NT2/D1 (cell line): ENCODE data around the gene LY86.

Source experiments
- DNase-seq: peaks from one replicate; pipeline ENCODE4 v3.0.0-alpha.2; 2011; ENCODE audit warnings: low read depth, low spot score
- H3K27me3 ChIP-seq: 2 replicates; pipeline ENCODE4 v1.6.0; 2011; ENCODE audit warnings: mild to moderate bottlenecking; ENCODE audit not compliant: insufficient read length, insufficient read depth
- H3K36me3 ChIP-seq: 2 replicates; pipeline ENCODE4 v1.6.1; 2011; ENCODE audit warnings: mild to moderate bottlenecking, low read length, mixed read lengths; ENCODE audit not compliant: insufficient read depth, insufficient read length
- H3K4me1 ChIP-seq: 2 replicates; pipeline ENCODE4 v1.5.1; 2011; ENCODE audit not compliant: insufficient read depth, insufficient read length
- H3K4me3 ChIP-seq: 2 replicates; pipeline ENCODE4 v1.5.1; 2011; ENCODE audit warnings: low read depth; ENCODE audit not compliant: insufficient read length
- H3K9ac ChIP-seq: 2 replicates; pipeline ENCODE4 v1.6.0; 2011; ENCODE audit warnings: low read depth; ENCODE audit not compliant: insufficient read length
- H3K9me3 ChIP-seq: 2 replicates; pipeline ENCODE4 v1.5.1; 2011; ENCODE audit warnings: mild to moderate bottlenecking, low read length; ENCODE audit not compliant: insufficient read depth
- SUZ12 ChIP-seq: IDR thresholded peaks from 2 replicates; pipeline ENCODE4 v1.6.1; 2011; ENCODE audit not compliant: insufficient read length, insufficient read depth; ENCODE audit errors: extremely low read depth
- YY1 ChIP-seq: IDR thresholded peaks from 2 replicates; pipeline ENCODE4 v1.6.1; 2011; ENCODE audit not compliant: insufficient read length, insufficient read depth
- ZNF274 ChIP-seq: IDR thresholded peaks from 2 replicates; pipeline ENCODE4 v1.6.1; 2011; ENCODE audit warnings: mild to moderate bottlenecking, low read depth, low read length

The LY86 gene

GRCh38 chr6:6616656-6617055, 28.1 kb downstream of the LY86 start:
- Histone ChIP-seq H3K4me3 (no peak overlapping the region), H3K9ac (no peak overlapping the region), H3K4me1 (no peaks in the 10 kb centered on the region), H3K27me3 (no peaks in the 10 kb centered on the region), H3K36me3 (no peaks in the 10 kb centered on the region), H3K9me3 (no peaks in the 10 kb centered on the region)
- TF ChIP-seq ZNF274 (no peak), YY1 (no peak), SUZ12 (no peak)
- no peak for DNase-seq

- no peaks in the 10 kb centered on the region for H3K36me3 ChIP-seq
- no peak overlapping the region for H3K9ac ChIP-seq
- no peaks in the 10 kb centered on the region for H3K4me1 ChIP-seq
- no peaks in the 10 kb centered on the region for H3K9me3 ChIP-seq
- H3K4me3 ChIP-seq = no peak overlapping the region
- H3K27me3 ChIP-seq = no peaks in the 10 kb centered on the region
- DNase-seq = no peak
- TF ChIP-seq YY1 (no peak), ZNF274 (no peak), SUZ12 (no peak)
These were observed 30.7 kb downstream of the LY86 start for GRCh38 chr6:6619021-6619794.

GRCh38 chr6:6620766-6621425, 32.4 kb downstream of the LY86 start:
- H3K4me1 ChIP-seq = no peaks in the 10 kb centered on the region
- no peaks in the 10 kb centered on the region for H3K9me3 ChIP-seq
- no peaks in the 10 kb centered on the region for H3K27me3 ChIP-seq
- TF ChIP-seq SUZ12 (no peak), YY1 (no peak), ZNF274 (no peak)
- H3K9ac ChIP-seq = no peak overlapping the region
- no peak overlapping the region for H3K4me3 ChIP-seq
- no peaks in the 10 kb centered on the region for H3K36me3 ChIP-seq
- DNase-seq = no peak

GRCh38 chr6:6622501-6622900, 34.0 kb downstream of the LY86 start:
- Histone ChIP-seq H3K4me3 (no peak overlapping the region), H3K9ac (no peak overlapping the region), H3K9me3 (no peaks in the 10 kb centered on the region), H3K27me3 (no peaks in the 10 kb centered on the region), H3K4me1 (no peaks in the 10 kb centered on the region), H3K36me3 (no peaks in the 10 kb centered on the region)
- no peak for DNase-seq
- TF ChIP-seq YY1 (no peak), ZNF274 (no peak), SUZ12 (no peak)

DNA sequence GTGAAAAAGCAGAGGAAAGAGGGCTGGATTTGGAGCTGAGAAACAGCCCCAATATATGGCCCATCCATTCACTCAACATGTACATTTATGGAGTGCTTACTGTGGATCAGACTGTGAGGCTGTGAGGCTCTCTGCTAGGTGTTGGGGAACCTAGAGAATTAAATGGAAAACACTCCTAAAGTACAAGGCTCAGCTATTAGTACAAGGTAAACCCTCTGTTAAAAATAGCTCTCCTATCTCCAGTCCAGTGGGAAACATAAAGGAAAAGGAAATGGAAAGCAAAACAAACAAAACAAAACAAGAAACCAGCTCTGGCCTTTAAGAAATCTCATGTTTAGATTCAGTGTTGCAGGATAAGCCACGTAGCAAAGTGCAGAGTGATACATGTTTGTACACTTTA, 35.0 kb downstream of the LY86 start:
- H3K9me3 ChIP-seq = no peaks in the 10 kb centered on the region
- H3K27me3 ChIP-seq = no peaks in the 10 kb centered on the region
- TF ChIP-seq SUZ12 = no peak
- TF ChIP-seq YY1 = no peak
- H3K9ac ChIP-seq = no peak overlapping the region
- no peaks in the 10 kb centered on the region for H3K36me3 ChIP-seq
- H3K4me3 ChIP-seq = no peak overlapping the region
- no peak for DNase-seq
- H3K4me1 ChIP-seq = no peaks in the 10 kb centered on the region

GRCh38 chr6:6624269-6624990, 35.9 kb downstream of the LY86 start:
- TF ChIP-seq SUZ12 (no peak), YY1 (no peak), ZNF274 (no peak)
- H3K36me3 ChIP-seq = no peaks in the 10 kb centered on the region
- no peak for DNase-seq
- H3K9ac ChIP-seq = no peak overlapping the region
- H3K4me1 ChIP-seq = no peaks in the 10 kb centered on the region
- H3K4me3 ChIP-seq = no peak overlapping the region
- H3K9me3 ChIP-seq = no peaks in the 10 kb centered on the region
- H3K27me3 ChIP-seq = no peaks in the 10 kb centered on the region

DNA sequence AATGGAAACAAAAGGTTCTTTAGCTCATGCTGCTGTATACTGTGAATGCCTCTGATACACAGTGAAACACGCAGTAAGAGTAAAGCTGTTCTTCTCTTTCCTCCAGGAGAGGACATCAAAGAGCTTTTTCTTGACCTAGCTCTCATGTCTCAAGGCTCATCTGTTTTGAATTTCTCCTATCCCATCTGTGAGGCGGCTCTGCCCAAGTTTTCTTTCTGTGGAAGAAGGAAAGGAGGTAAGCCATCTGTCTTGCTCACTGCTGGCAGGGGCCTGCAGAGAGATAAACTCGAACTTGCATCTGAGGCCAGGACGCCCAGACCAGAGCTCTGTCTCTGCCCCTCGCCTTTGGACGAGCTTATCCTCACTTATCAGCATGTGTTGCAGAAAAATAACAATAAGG, 37.7 kb downstream of the LY86 start:
- no peak overlapping the region for H3K4me3 ChIP-seq
- no peak overlapping the region for H3K9ac ChIP-seq
- H3K4me1 ChIP-seq = no peaks in the 10 kb centered on the region
- no peak for TF ChIP-seq SUZ12
- no peak for TF ChIP-seq ZNF274
- TF ChIP-seq YY1 = no peak
- DNase-seq = no peak
- no peaks in the 10 kb centered on the region for H3K36me3 ChIP-seq
- H3K9me3 ChIP-seq = no peaks in the 10 kb centered on the region
- no peaks in the 10 kb centered on the region for H3K27me3 ChIP-seq
